Brain microvascular endothelial cell (primary cell): ENCODE results near the gene NOSTRIN.

Source experiments
- DNase-seq: peaks from one replicate; pipeline ENCODE4 v3.0.0-alpha.2; 2020
- H3K27ac ChIP-seq: fragments of 250-450 bp; sonication (Bioruptor Pico); 2 replicates; pipeline ENCODE4 v1.5.1; 2020; ENCODE audit warnings: mild to moderate bottlenecking, moderate library complexity
- H3K27me3 ChIP-seq: fragments of 250-450 bp; sonication (Bioruptor Pico); replicated peaks from 2 replicates; pipeline ENCODE4 v1.5.1; 2020; ENCODE audit warnings: mild to moderate bottlenecking
- H3K36me3 ChIP-seq: fragments of 250-450 bp; sonication (Bioruptor Pico); replicated peaks from 2 replicates; pipeline ENCODE4 v1.5.1; 2020; ENCODE audit warnings: mild to moderate bottlenecking
- H3K4me3 ChIP-seq: 2 replicates; pipeline ENCODE4 v1.5.1; 2011; ENCODE audit warnings: low read depth, mild to moderate bottlenecking, control low read depth, low read length, moderate library complexity
- CTCF ChIP-seq: IDR thresholded peaks from 2 replicates; pipeline ENCODE4 v1.5.1; 2011; ENCODE audit warnings: low read depth, mild to moderate bottlenecking, moderate library complexity, low read length, control low read depth, inconsistent platforms; ENCODE audit errors: missing control alignments
- in situ Hi-C: cut with HindIII; loops from 2 replicates; pipeline ENCODE4 v1.10.0; 2017; ENCODE audit warnings: low sequenced_read_pairs, low pct_ligation_motif_present

Gene NOSTRIN

GRCh38 chr2:168907940-168908662 is 105.7 kb downstream of the NOSTRIN start:
- no peak overlapping the region for H3K4me3 ChIP-seq
- no peaks in the 10 kb centered on the region for H3K36me3 ChIP-seq
- no peak for TF ChIP-seq CTCF
- DNase-seq, result no peak
- H3K27ac ChIP-seq, result no peak overlapping the region
- H3K27me3 ChIP-seq, result peaks cover 11% of the 10 kb centered on the region
- in situ Hi-C loops, result no loop called here

DNA sequence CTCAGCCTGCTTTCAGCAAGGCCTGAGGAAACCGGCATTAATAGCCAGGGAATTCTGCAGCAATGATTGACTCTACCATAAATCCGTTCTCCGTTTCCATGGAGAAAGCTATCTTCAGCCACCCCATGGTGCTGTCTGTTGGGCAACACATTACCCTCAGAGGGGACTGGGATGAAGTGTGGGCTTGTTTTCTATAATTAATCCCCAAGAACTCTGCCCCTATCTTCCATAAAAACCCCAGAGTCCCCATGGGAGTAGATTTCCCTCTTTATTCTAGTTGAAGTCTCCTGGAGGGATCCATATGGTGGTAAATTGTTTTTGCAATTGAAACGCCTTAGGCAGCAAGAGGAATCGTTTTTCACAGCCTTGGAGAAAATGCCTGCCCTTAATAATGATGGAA is 107.9 kb downstream of the NOSTRIN start:
- no peak for DNase-seq
- Histone ChIP-seq H3K4me3 (no peak overlapping the region), H3K27me3 (peaks cover 14% of the 10 kb centered on the region), H3K36me3 (no peaks in the 10 kb centered on the region), H3K27ac (no peak overlapping the region)
- no peak for TF ChIP-seq CTCF
- in situ Hi-C loops, result no loop called here

DNA sequence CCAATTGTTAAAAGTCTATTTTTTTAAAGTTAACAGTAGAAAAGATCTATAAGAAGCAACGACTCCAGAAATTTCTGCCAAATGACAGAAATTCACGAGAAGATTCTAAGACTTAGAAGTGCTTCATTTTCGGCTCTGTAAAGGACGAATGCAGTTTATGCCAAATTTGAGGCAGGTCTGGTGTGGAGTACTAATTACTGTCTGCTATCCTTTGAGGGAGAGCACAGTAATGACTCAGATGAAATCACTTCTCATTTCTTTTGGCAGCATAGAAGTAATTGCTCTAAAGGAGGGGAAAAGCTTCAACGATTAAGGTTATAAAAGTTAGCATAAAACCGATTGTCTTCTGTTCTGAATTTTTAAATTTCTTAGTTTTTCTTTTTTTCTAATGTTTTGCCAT is 110.0 kb downstream of the NOSTRIN start:
- H3K4me3 ChIP-seq, result no peak overlapping the region
- H3K36me3 ChIP-seq, result no peaks in the 10 kb centered on the region
- DNase-seq, result no peak
- no peak for TF ChIP-seq CTCF
- in situ Hi-C loops, result no loop called here
- H3K27ac ChIP-seq, result no peak overlapping the region
- peaks cover 9% of the 10 kb centered on the region for H3K27me3 ChIP-seq

- no peak overlapping the region for H3K27ac ChIP-seq
- in situ Hi-C loops, result no loop called here
Measured at GRCh38 chr2:168912901-168913369, 110.5 kb downstream of the NOSTRIN start.

GRCh38 chr2:168913495-168913894 is 111.1 kb downstream of the NOSTRIN start:
- H3K36me3 ChIP-seq, result no peaks in the 10 kb centered on the region
- TF ChIP-seq CTCF, result no peak
- H3K4me3 ChIP-seq, result no peak overlapping the region
- H3K27me3 ChIP-seq, result peaks cover 9% of the 10 kb centered on the region
- H3K27ac ChIP-seq, result no peak overlapping the region
- no peak for DNase-seq
- in situ Hi-C loops, result no loop called here

More at GRCh38 chr2:168912901-168913369, 110.5 kb downstream of the NOSTRIN start:
- TF ChIP-seq CTCF, result no peak
- H3K36me3 ChIP-seq, result no peaks in the 10 kb centered on the region
- H3K4me3 ChIP-seq, result peak overlapping the region; percentile 41
- H3K27me3 ChIP-seq, result peaks cover 9% of the 10 kb centered on the region
- DNase-seq, result no peak
